IMR-90 (cell line): ENCODE measurements around the gene COLEC12. TPM values are rescaled to one million over a fixed set of nuclear protein-coding genes. Genes with fewer than 3 reads are reported as not detected.

Experiments
- ATAC-seq: fragments of 200-7000 bp; cut with Tn5 transposase; 2 replicates; pipeline ENCODE4 v1.9.1; 2020; ENCODE audit warnings: low read depth, mild to moderate bottlenecking, moderate library complexity
- BruUV-seq: library from RNA; stranded (reverse); fragments of 400-500 nt; replicated peaks from 2 replicates; lab custom pipeline; 2021; lab: Mats Ljungman, UMichigan
- CTCF ChIA-PET: fragments of 300-600 bp; formaldehyde crosslinking; extraction: SDS; loops from one replicate; lab custom pipeline; 2021; ENCODE audit warnings: antibody characterized with exemption; lab: Yijun Ruan, JAX
- POLR2A ChIA-PET: fragments of 300-600 bp; sonication (Branson Sonifier 250); formaldehyde crosslinking; loops from one replicate; lab custom pipeline; 2022; ENCODE audit warnings: antibody characterized with exemption; ENCODE audit not compliant: unreplicated experiment; lab: Charles Lee
- DNase-seq: peaks from one replicate; pipeline ENCODE4 v3.0.0; 2013
- H2AFZ ChIP-seq: replicated peaks from 2 replicates; pipeline ENCODE3; 2013; ENCODE audit warnings: low read length, mild to moderate bottlenecking; ENCODE audit not compliant: poor library complexity
- H2AK5ac ChIP-seq: 2 replicates; pipeline ENCODE4 v1.6.1; 2013; ENCODE audit warnings: low read depth, low read length, inconsistent platforms
- H2AK9ac ChIP-seq: replicated peaks from 2 replicates; pipeline ENCODE3; 2013; ENCODE audit warnings: mild to moderate bottlenecking, low read depth, low read length, moderate library complexity; ENCODE audit not compliant: poor library complexity
- H2BK120ac ChIP-seq: 2 replicates; pipeline ENCODE4 v1.6.1; 2013; ENCODE audit warnings: low read depth, low read length, inconsistent platforms
- H2BK15ac ChIP-seq: 3 replicates; pipeline ENCODE4 v1.6.1; 2013; ENCODE audit warnings: low read depth, low read length, inconsistent platforms
- H2BK20ac ChIP-seq: 2 replicates; pipeline ENCODE4 v1.6.1; 2013; ENCODE audit warnings: low read depth, mild to moderate bottlenecking, inconsistent platforms, low read length, moderate library complexity
- H2BK5ac ChIP-seq: 2 replicates; pipeline ENCODE4 v1.6.1; 2013; ENCODE audit warnings: mild to moderate bottlenecking, low read depth, low read length, inconsistent platforms; ENCODE audit not compliant: poor library complexity, severe bottlenecking
- H3K14ac ChIP-seq: replicated peaks from 2 replicates; pipeline ENCODE4 v1.6.1; 2013; ENCODE audit warnings: low read depth, low read length, inconsistent platforms
- H3K18ac ChIP-seq: 2 replicates; pipeline ENCODE4 v1.6.1; 2013; ENCODE audit warnings: low read depth, low read length, control low read depth
- H3K23ac ChIP-seq: 2 replicates; pipeline ENCODE4 v1.6.1; 2013; ENCODE audit warnings: low read depth, low read length, inconsistent platforms
- H3K27ac ChIP-seq: 2 replicates; pipeline ENCODE4 v1.5.1; 2013; ENCODE audit warnings: mild to moderate bottlenecking, control low read depth, low read length; ENCODE audit not compliant: insufficient read depth
- H3K27me3 ChIP-seq: 2 replicates; pipeline ENCODE4 v1.6.1; 2013; ENCODE audit warnings: low read length; ENCODE audit not compliant: control insufficient read depth, insufficient read depth
- H3K36me3 ChIP-seq: 2 replicates; pipeline ENCODE4 v1.6.1; 2013; ENCODE audit warnings: low read length, mixed read lengths; ENCODE audit not compliant: control insufficient read depth, insufficient read depth
- H3K4ac ChIP-seq: 2 replicates; pipeline ENCODE4 v1.6.1; 2013; ENCODE audit warnings: low read depth, low read length, inconsistent platforms
- H3K4me1 ChIP-seq: 2 replicates; pipeline ENCODE4 v1.6.1; 2013; ENCODE audit warnings: low read length, mixed read lengths; ENCODE audit not compliant: control insufficient read depth, insufficient read depth
- H3K4me2 ChIP-seq: 2 replicates; pipeline ENCODE4 v1.6.1; 2013; ENCODE audit warnings: low read depth, mild to moderate bottlenecking, control low read depth, low read length, moderate library complexity
- H3K4me3 ChIP-seq: 2 replicates; pipeline ENCODE4 v1.5.1; 2013; ENCODE audit warnings: low read depth, mild to moderate bottlenecking, control low read depth, low read length, moderate library complexity; ENCODE audit not compliant: insufficient read depth
- H3K56ac ChIP-seq: 2 replicates; pipeline ENCODE4 v1.6.1; 2013; ENCODE audit warnings: low read length, inconsistent platforms; ENCODE audit not compliant: insufficient read depth; ENCODE audit errors: extremely low read depth
- H3K79me1 ChIP-seq, 2 experiments: 2 replicates each; pipeline ENCODE4 v1.6.1; 2013; ENCODE audit warnings: low read length in 2 of 2, inconsistent platforms in 1 of 2, low read depth in 1 of 2
- H3K9ac ChIP-seq: 2 replicates; pipeline ENCODE4 v1.6.1; 2013; ENCODE audit warnings: low read depth, low read length, control low read depth
- H3K9me1 ChIP-seq: 2 replicates; pipeline ENCODE4 v1.6.1; 2013; ENCODE audit warnings: low read length, inconsistent platforms; ENCODE audit not compliant: insufficient read depth
- H3K9me3 ChIP-seq: 2 replicates; pipeline ENCODE4 v1.6.1; 2013; ENCODE audit warnings: low read length; ENCODE audit not compliant: control insufficient read depth, insufficient read depth
- H4K20me1 ChIP-seq: 2 replicates; pipeline ENCODE4 v1.6.1; 2013; ENCODE audit warnings: low read length, inconsistent platforms; ENCODE audit not compliant: insufficient read depth
- H4K5ac ChIP-seq: 2 replicates; pipeline ENCODE4 v1.6.1; 2013; ENCODE audit warnings: mild to moderate bottlenecking, low read depth, low read length, control low read depth
- H4K8ac ChIP-seq, 2 experiments: 2 replicates each; pipeline ENCODE4 v1.6.1; 2013; ENCODE audit warnings: low read depth in 2 of 2, low read length in 2 of 2, control low read depth in 1 of 2, inconsistent platforms in 1 of 2
- H4K91ac ChIP-seq: 2 replicates; pipeline ENCODE4 v1.6.1; 2013; ENCODE audit warnings: low read depth, low read length, inconsistent platforms; ENCODE audit not compliant: insufficient read depth
- BHLHE40 ChIP-seq: fragments of 150-350 bp; IDR thresholded peaks from 2 replicates; pipeline ENCODE4 v1.6.1; 2016; ENCODE audit warnings: mild to moderate bottlenecking, low read depth, low read length
- CHD1 ChIP-seq: IDR thresholded peaks from 2 replicates; pipeline ENCODE4 v1.6.1; 2012; ENCODE audit warnings: low read depth, low read length, improper control_type of control experiment
- FOS ChIP-seq: fragments of 150-350 bp; IDR thresholded peaks from 2 replicates; pipeline ENCODE4 v1.6.1; 2016; ENCODE audit warnings: low read depth, low read length
- MAFK ChIP-seq: IDR thresholded peaks from 2 replicates; pipeline ENCODE4 v1.6.1; 2012; ENCODE audit warnings: low read depth, low read length, improper control_type of control experiment
- MXI1 ChIP-seq: IDR thresholded peaks from 2 replicates; pipeline ENCODE4 v1.6.1; 2012; ENCODE audit warnings: low read depth, mild to moderate bottlenecking, low read length, moderate library complexity, borderline replicate concordance
- NFE2L2 ChIP-seq: fragments of 150-350 bp; IDR thresholded peaks from 2 replicates; pipeline ENCODE4 v1.6.1; 2016; ENCODE audit warnings: low read depth, mild to moderate bottlenecking, low read length
- POLR2A ChIP-seq: IDR thresholded peaks from 2 replicates; pipeline ENCODE4 v1.6.1; 2012; ENCODE audit warnings: mild to moderate bottlenecking, low read depth, low read length
- RCOR1 ChIP-seq: IDR thresholded peaks from 2 replicates; pipeline ENCODE4 v1.6.1; 2012; ENCODE audit warnings: mild to moderate bottlenecking, low read length, improper control_type of control experiment; ENCODE audit not compliant: insufficient replicate concordance
- SMC3 ChIP-seq: fragments of 150-350 bp; IDR thresholded peaks from 2 replicates; pipeline ENCODE4 v1.6.1; 2016; ENCODE audit warnings: low read depth, mild to moderate bottlenecking, antibody characterized with exemption, low read length, moderate library complexity
- USF2 ChIP-seq: fragments of 150-350 bp; IDR thresholded peaks from 2 replicates; pipeline ENCODE4 v1.6.1; 2017; ENCODE audit warnings: mild to moderate bottlenecking, antibody characterized with exemption, low read length, low read depth
- WGBS, 2 experiments: methylation state at CpG; one replicate each; pipeline versions ENCODE4 v1.1.5 to v1.1.7; 2013; ENCODE audit warnings: missing lambda C conversion rate in 2 of 2; ENCODE audit not compliant: insufficient read length in 1 of 2; ENCODE audit errors: extremely low coverage in 2 of 2; 5-methylcytosine and 5-hydroxymethylcytosine counted together
- dilution Hi-C: fragments of 300-500 bp; cut with HindIII; formaldehyde crosslinking; loops from one replicate; pipeline ENCODE4 v1.14.3; 2018; ENCODE audit warnings: low sequenced_read_pairs; ENCODE audit not compliant: unreplicated experiment
- in situ Hi-C: fragments of 300-500 bp; cut with MboI; formaldehyde crosslinking; loops from 3 replicates; pipeline ENCODE4 v1.14.3; 2019; ENCODE audit warnings: low sequenced_read_pairs, inconsistent platforms, mixed read lengths
- intact Hi-C: fragments of 100-400 bp; cut with micrococcal nuclease; formaldehyde crosslinking; loops from 2 replicates; pipeline ENCODE4 v1.10.0; 2022
- polyA plus RNA-seq, 3 experiments: library from polyadenylated mRNA; depleted of rRNA; stranded (reverse); fragments of >200 nt; gene quantifications; 2 replicates each; pipeline ENCODE4 v1.2.3, GENCODE V29; 2012; ENCODE audit warnings: low replicate concordance in 1 of 3
- total RNA-seq: library from RNA; depleted of rRNA; stranded (reverse); fragments of >200 nt; gene quantifications from 2 replicates; pipeline ENCODE4 v1.2.3, GENCODE V29; 2012

Gene COLEC12
- total and polyA plus RNA-seq, 2 of the 4 experiments (the other 2 are of a cell fraction) = 1.0 to 2.3 TPM

GRCh38 chr18:395456-396250 is 104.8 kb downstream of the COLEC12 start (continued):
- peak; percentile 51; the same call in 1 of the 2 replicates for TF ChIP-seq FOS
- no peak for TF ChIP-seq POLR2A
- TF ChIP-seq CHD1 = no peak

GRCh38 chr18:394987-395362 is 105.5 kb downstream of the COLEC12 start:
- WGBS, 2 experiments = no CpG with 5 or more reads among the region's 1 CpG
- Histone ChIP-seq H4K8ac (peak overlapping the region in 1 of 2 experiments; percentile 10; a peak in 2 of 4 replicates), H3K27ac (peak overlapping the region; percentile 61; the same call in 1 of the 2 replicates), H2BK20ac (peak overlapping the region; percentile 73), H3K14ac (peak overlapping the region; percentile 49; the same call in 1 of the 2 replicates), H3K9me3 (no peaks in the 10 kb centered on the region), H2AK9ac (no peak overlapping the region), H2BK120ac (peak overlapping the region; percentile 80), H4K5ac (peak overlapping the region; percentile 0), H3K23ac (peak overlapping the region; percentile 63), H3K9ac (no peak overlapping the region), H3K36me3 (no peaks in the 10 kb centered on the region), H4K20me1 (peaks cover 4% of the 10 kb centered on the region; the same call in 1 of the 2 replicates), H3K56ac (peak overlapping the region; percentile 33; the same call in 1 of the 2 replicates), H2BK15ac (peak overlapping the region; percentile 1; the same call in 1 of the 3 replicates), H3K4me1 (peaks cover 25% of the 10 kb centered on the region), H2BK5ac (peak overlapping the region; percentile 20), H3K27me3 (0 out of 2 replicates have a peak, but pooled peaks cover 1% of the 10 kb centered on the region), H2AK5ac (peak overlapping the region; percentile 31), H3K18ac (peak overlapping the region; percentile 3), H3K9me1 (peaks cover 17% of the 10 kb centered on the region), H4K91ac (peak overlapping the region; percentile 34), H2AFZ (no peak overlapping the region), H3K79me1 (no peaks in the 10 kb centered on the region), H3K4ac (peak overlapping the region; percentile 33), H3K4me3 (no peak overlapping the region), H3K4me2 (peak overlapping the region; percentile 21)
- in situ Hi-C loops (no loop called here), intact Hi-C loops (loop anchor here (2.0 to 10.0 kb wide), 3 partner anchors 72 to 220 kb away; no protein-coding TSS in a partner anchor), dilution Hi-C loops (no loop called here)
- BruUV-seq = no TSS peak
- TF ChIP-seq MAFK (peak; percentile 37; the same call in 1 of the 2 replicates), NFE2L2 (0 out of 2 replicates have a peak, but pooled peaks have one; percentile 5), SMC3 (no peak), BHLHE40 (peak; percentile 60; the same call in 1 of the 2 replicates), USF2 (peak; percentile 67), MXI1 (0 out of 2 replicates have a peak, but pooled peaks have one; percentile 26), RCOR1 (no peak)
- ATAC-seq (peak; percentile 50), DNase-seq (peak; percentile 75)
- ChIA-PET POLR2A (no interaction called here), CTCF (no interaction called here)
